Measurements from ENCODE around the gene CROCC.
"Not testable (repeated sequence)": the region's sequence is repeated elsewhere in the genome, so short reads cannot be mapped to it uniquely, and the experiment has no call there.

DNA sequence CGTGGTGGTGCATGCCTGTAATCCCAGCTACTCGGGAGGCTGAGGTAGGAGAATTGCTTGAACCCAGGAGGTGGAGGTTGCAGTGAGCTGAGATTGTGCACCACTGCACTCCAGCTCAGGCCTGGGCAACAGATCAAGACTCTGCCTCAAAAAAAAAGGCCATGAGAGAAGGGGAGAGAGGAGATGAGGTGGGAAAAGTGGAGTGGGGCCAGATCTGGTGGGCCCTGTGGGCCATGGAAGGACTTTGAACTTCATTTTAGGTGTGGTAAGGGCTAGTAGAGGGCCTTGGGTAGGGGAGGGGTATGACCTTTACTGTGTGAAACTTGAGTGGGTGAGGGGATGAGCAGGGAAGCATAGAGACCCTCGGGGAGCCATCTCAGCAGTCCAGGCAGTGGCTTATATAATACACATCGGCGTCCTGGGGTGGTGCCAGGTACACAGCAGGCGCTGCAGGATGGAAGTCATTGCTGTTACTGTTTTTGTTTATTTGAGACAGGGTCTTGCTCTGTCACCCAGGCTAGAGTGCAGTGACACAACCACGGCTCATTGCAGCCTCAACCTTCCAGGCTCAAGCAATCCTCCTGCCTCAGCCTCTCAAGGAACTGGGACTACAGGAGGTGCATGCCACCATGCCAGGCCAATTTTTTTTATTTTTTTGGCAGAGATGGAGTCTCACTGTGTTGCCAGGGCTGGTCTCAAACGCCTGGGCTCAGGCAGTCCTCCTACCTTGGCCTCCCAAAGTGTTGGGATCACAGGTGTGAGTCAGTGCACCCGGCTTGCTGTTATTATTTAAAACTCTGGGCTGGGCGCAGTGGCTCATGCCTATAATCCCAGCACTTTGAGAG lies 5.5 kb upstream of the CROCC start:
- TF ChIP-seq POLR2A (IDR thresholded peaks at IDR 0.05; ENCODE audit: low read length); GATA1 (IDR thresholded peaks at IDR 0.05; ENCODE audit: low read depth, low read length): not testable (repeated sequence)

Measured in erythroblast (primary cell).